ENCODE results near the gene GNL3L.

DNA sequence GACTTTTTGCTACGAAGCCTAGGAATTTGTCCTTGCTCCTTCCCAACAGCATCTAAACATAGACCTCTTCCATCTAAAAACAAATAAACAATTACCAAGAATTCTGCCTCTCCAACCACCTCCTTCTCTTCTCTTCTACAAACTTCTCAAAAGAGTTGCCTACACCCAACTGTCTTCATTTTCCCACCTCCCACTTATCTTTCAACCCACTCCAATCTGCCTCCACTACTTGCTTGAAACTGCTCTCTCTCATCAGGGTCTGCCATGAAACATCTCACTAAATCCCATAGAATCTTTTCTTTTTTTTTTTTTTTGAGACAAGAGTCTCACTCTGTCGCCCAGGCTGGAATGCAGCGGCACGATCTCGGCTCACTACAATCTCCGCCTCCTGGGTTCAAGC lies 33.1 kb upstream of the GNL3L start:
- no peak for TF ChIP-seq MYC (CRISPR knock-in tag; IDR thresholded peaks at IDR 0.05; ENCODE audit: borderline replicate concordance)
- TF ChIP-seq POLR2A (IDR thresholded peaks at IDR 0.05; ENCODE audit: insufficient read depth in 1 of 2, low read depth in 2 of 2, low read length in 2 of 2): no peak
- TF ChIP-seq, protein P1, sequence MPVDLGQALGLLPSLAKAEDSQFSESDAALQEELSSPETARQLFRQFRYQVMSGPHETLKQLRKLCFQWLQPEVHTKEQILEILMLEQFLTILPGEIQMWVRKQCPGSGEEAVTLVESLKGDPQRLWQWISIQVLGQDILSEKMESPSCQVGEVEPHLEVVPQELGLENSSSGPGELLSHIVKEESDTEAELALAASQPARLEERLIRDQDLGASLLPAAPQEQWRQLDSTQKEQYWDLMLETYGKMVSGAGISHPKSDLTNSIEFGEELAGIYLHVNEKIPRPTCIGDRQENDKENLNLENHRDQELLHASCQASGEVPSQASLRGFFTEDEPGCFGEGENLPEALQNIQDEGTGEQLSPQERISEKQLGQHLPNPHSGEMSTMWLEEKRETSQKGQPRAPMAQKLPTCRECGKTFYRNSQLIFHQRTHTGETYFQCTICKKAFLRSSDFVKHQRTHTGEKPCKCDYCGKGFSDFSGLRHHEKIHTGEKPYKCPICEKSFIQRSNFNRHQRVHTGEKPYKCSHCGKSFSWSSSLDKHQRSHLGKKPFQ (CRISPR knock-in tag; IDR thresholded peaks at IDR 0.05; ENCODE audit: insufficient replicate concordance): no peak
- TF ChIP-seq XBP1 (CRISPR knock-in tag; IDR thresholded peaks at IDR 0.05): no peak
- TF ChIP-seq, protein P2, sequence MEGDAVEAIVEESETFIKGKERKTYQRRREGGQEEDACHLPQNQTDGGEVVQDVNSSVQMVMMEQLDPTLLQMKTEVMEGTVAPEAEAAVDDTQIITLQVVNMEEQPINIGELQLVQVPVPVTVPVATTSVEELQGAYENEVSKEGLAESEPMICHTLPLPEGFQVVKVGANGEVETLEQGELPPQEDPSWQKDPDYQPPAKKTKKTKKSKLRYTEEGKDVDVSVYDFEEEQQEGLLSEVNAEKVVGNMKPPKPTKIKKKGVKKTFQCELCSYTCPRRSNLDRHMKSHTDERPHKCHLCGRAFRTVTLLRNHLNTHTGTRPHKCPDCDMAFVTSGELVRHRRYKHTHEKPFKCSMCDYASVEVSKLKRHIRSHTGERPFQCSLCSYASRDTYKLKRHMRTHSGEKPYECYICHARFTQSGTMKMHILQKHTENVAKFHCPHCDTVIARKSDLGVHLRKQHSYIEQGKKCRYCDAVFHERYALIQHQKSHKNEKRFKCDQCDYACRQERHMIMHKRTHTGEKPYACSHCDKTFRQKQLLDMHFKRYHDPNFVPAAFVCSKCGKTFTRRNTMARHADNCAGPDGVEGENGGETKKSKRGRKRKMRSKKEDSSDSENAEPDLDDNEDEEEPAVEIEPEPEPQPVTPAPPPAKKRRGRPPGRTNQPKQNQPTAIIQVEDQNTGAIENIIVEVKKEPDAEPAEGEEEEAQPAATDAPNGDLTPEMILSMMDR (CRISPR knock-in tag; IDR thresholded peaks at IDR 0.05): no peak
- no peak for TF ChIP-seq ZNF460 (CRISPR knock-in tag; IDR thresholded peaks at IDR 0.05; ENCODE audit: borderline replicate concordance)
